Muscle of leg (tissue), 11 donors: ENCODE results near the gene OPRL1. TPM values are rescaled to one million over a fixed set of nuclear protein-coding genes. Genes with fewer than 3 reads are reported as not detected.

Experiments used
- DNase-seq: peaks from one replicate; pipeline ENCODE4 v3.0.0; 2013
- H3K27ac ChIP-seq: one replicate; pipeline ENCODE4 v1.5.1; 2013; ENCODE audit warnings: mild to moderate bottlenecking, low read length, control low read depth
- H3K27me3 ChIP-seq: one replicate; pipeline ENCODE4 v1.6.1; 2013; ENCODE audit warnings: low read length; ENCODE audit not compliant: control insufficient read depth, insufficient read depth
- H3K36me3 ChIP-seq: one replicate; pipeline ENCODE4 v1.6.1; 2013; ENCODE audit warnings: low read length; ENCODE audit not compliant: control insufficient read depth, insufficient read depth
- H3K4me1 ChIP-seq: one replicate; pipeline ENCODE4 v1.6.1; 2013; ENCODE audit warnings: low read length; ENCODE audit not compliant: control insufficient read depth, insufficient read depth
- H3K4me3 ChIP-seq: one replicate; pipeline ENCODE4 v1.5.1; 2013; ENCODE audit warnings: low read length, control low read depth
- H3K9me3 ChIP-seq: replicated peaks from 2 replicates; pipeline ENCODE4 v1.6.1; 2013; ENCODE audit warnings: low read depth, low read length; ENCODE audit not compliant: control insufficient read depth
- WGBS: methylation state at CpG from one replicate; pipeline ENCODE4 v1.1.5; 2013; ENCODE audit warnings: missing lambda C conversion rate; ENCODE audit not compliant: insufficient coverage; 5-methylcytosine and 5-hydroxymethylcytosine counted together
- polyA plus RNA-seq, 8 donors: library from polyadenylated mRNA; unstranded; fragments of 120-200 nt; gene quantifications; one replicate each; pipeline versions ENCODE4 v1.2.1 to v1.2.3, GENCODE V29; 2013; ENCODE audit warnings: inconsistent platforms in 1 of 8, low replicate concordance in 1 of 8; ENCODE audit not compliant: insufficient read length in 8 of 8, insufficient read depth in 1 of 8
- total RNA-seq: library from RNA; stranded (reverse); fragments of 120-200 nt; gene quantifications from one replicate; pipeline ENCODE4 v1.2.4, GENCODE V29; 2013

Gene OPRL1
- total and polyA plus RNA-seq, 9 donors: 0.93 to 1.4 (median 1.3) TPM

DNA sequence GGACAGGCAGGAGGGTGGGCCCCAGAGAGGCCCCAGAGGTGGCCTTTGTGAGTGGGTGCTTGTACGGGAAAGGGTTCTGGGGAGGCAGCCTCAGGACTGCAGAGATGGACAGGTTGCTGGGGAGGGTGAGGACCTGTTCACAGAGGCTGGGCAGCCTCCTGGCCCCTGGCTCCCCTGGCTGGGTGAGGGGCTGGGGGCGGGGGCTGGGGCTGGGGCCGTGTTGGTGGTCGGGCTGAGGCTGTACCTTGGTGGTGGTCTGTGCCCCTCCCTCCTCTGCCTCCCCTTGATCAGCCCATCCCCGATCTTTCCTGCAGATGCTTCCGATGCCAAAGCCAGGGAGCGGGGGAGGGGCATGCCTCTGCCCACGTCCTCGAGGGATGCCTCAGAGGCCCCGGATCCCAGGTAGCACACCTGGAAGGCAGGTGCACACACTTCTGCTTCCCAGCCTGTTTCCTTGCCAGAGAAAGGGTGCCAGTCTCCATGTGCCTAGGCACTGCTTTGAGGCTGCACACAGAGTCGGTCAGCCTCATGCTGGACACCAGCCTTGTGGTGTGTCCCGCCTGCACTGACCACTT is 12.1 kb upstream of the OPRL1 start:
- DNase-seq: no peak
- H3K27me3 ChIP-seq: no peaks in the 10 kb centered on the region
- peaks cover 36% of the 10 kb centered on the region for H3K36me3 ChIP-seq
- no peaks in the 10 kb centered on the region for H3K9me3 ChIP-seq
- peaks cover 20% of the 10 kb centered on the region for H3K4me1 ChIP-seq
- no peak overlapping the region for H3K27ac ChIP-seq
- no peak overlapping the region for H3K4me3 ChIP-seq
- WGBS: 64% methylated on average over 9 of the region's 12 CpGs

- Histone ChIP-seq H3K4me3 (no peak overlapping the region), H3K27me3 (no peaks in the 10 kb centered on the region), H3K4me1 (peaks cover 19% of the 10 kb centered on the region), H3K9me3 (no peaks in the 10 kb centered on the region), H3K36me3 (peaks cover 41% of the 10 kb centered on the region), H3K27ac (no peak overlapping the region)
- DNase-seq: no peak
- 72% methylated on average over 5 of the region's 12 CpGs for WGBS
Observed at GRCh38 chr20:64068386-64069208, 11.3 kb upstream of the OPRL1 start.

GRCh38 chr20:64069209-64069613 is 10.7 kb upstream of the OPRL1 start:
- H3K36me3 ChIP-seq: peaks cover 44% of the 10 kb centered on the region
- H3K4me3 ChIP-seq: no peak overlapping the region
- no peak for DNase-seq
- H3K27me3 ChIP-seq: no peaks in the 10 kb centered on the region
- peaks cover 13% of the 10 kb centered on the region for H3K4me1 ChIP-seq
- H3K9me3 ChIP-seq: no peaks in the 10 kb centered on the region
- H3K27ac ChIP-seq: no peak overlapping the region
- 90% methylated on average over 20 of the region's 20 CpGs for WGBS

DNA sequence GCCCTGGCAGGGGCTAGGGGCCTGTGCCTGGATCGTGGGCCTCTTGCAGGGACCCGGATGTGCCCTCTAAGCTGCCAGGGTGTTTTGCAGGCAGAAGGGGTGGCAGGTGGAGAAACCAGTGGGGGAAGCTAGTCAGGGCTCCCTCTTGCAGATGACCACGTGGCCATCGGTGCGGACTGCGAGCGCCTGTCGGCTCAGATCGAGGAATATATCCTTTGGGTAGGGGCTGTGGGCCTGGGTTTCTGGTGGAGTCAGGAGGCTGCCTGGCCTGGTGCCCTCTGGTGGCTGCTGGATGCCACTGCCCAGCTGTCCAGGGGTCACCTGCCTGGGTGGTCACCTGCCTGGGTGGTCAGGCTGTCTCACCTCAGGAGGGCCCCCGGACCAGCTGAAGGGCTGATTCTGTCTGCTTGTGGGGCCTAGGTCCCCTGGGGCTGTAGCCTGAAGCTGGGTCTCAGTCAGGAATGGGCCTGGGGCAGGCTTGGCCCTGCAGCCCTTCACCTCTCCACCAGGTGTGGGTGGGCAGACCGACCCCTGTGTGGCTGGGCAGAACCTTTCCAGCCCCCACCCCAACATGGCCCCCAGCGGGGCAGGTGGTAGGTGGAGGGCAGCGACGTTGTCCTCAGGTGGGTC is 10.2 kb upstream of the OPRL1 start:
- DNase-seq: no peak
- Histone ChIP-seq H3K4me1 (peaks cover 8% of the 10 kb centered on the region), H3K4me3 (no peak overlapping the region), H3K27ac (no peak overlapping the region), H3K36me3 (peaks cover 44% of the 10 kb centered on the region), H3K9me3 (no peaks in the 10 kb centered on the region), H3K27me3 (no peaks in the 10 kb centered on the region)
- WGBS: 73% methylated on average over 5 of the region's 14 CpGs

GRCh38 chr20:64070244-64070993 is 9.5 kb upstream of the OPRL1 start:
- Histone ChIP-seq H3K27me3 (no peaks in the 10 kb centered on the region), H3K36me3 (peaks cover 44% of the 10 kb centered on the region), H3K27ac (no peak overlapping the region), H3K4me1 (peaks cover 2% of the 10 kb centered on the region), H3K9me3 (no peaks in the 10 kb centered on the region), H3K4me3 (no peak overlapping the region)
- no peak for DNase-seq
- 88% methylated on average over 27 of the region's 31 CpGs for WGBS

GRCh38 chr20:64071341-64072332 is 8.2 kb upstream of the OPRL1 start:
- no peaks in the 10 kb centered on the region for H3K9me3 ChIP-seq
- no peaks in the 10 kb centered on the region for H3K27me3 ChIP-seq
- 82% methylated on average over 29 of the region's 30 CpGs for WGBS
- DNase-seq: no peak
- H3K36me3 ChIP-seq: peaks cover 44% of the 10 kb centered on the region
- peaks cover 2% of the 10 kb centered on the region for H3K4me1 ChIP-seq
- H3K4me3 ChIP-seq: no peak overlapping the region
- H3K27ac ChIP-seq: no peak overlapping the region

DNA sequence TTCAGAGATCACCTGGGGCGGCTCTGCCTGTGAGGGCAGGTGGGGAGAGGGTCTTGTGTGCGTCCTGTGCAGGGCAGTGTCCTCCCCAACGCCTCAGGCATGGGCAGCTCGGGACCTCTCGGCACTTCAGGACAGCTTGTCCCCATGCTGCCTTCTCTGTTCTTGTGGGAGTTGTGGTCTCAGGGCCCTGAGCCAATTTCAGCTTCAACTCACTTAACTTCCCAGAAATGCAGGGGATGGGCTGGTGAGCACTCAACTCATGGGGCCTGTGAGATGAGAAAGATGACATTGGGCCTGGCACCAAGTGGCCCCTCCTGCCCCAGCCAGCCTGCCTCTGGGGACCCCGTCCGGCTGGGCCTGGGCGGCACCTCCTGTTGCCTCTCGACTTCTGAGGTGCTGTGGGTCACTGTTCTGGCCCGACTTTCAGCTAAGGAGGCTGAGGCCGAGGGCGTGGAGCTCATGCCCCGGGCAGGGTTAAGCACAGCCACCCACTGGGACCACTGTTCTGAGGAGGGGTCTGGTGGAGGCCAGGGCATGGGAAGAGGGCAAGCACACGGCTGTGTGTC is 7.3 kb upstream of the OPRL1 start:
- H3K27me3 ChIP-seq: no peaks in the 10 kb centered on the region

DNA sequence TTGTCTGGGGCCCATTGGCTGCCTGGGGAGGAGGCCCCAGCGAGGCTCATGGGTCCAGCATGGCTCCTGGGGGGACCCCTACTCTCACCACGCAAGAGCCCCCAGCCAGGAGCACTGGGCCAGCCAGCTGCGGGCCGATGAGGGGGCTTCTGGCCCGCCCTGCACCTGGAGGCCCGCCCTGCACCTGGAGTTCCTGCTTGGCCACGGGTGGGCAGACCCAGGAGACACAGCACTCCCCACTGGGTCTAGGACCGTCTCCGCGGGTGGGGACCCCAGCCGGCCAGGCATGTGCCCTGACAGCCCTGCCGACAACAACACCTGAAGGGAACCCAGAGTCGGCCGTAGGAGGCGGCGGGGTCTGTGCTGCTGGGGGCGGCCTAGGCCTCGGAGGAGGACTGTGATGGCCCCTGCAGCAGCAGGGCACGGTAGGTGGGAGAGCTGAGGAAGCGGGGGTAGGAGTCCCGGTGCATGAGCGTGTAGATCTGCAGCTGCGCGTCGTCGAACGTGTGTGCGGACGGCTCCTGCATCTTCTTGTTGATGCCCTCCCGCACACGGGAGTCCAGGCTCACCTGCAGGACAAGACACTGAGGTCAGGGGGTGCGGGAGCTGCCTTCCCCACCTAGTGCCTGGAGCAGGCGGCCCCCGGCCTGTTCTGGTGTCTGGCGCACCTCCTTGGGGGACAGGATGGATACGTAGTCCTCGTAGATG is 6.3 kb upstream of the OPRL1 start:
- H3K27me3 ChIP-seq: no peaks in the 10 kb centered on the region
- peaks cover 40% of the 10 kb centered on the region for H3K36me3 ChIP-seq
- H3K4me1 ChIP-seq: peaks cover 10% of the 10 kb centered on the region
- no peaks in the 10 kb centered on the region for H3K9me3 ChIP-seq
- WGBS: 84% methylated on average over 33 of the region's 37 CpGs
- no peak for DNase-seq
- no peak overlapping the region for H3K4me3 ChIP-seq
- no peak overlapping the region for H3K27ac ChIP-seq

More for the DNA sequence above, 7.3 kb upstream of the OPRL1 start:
- H3K36me3 ChIP-seq: peaks cover 44% of the 10 kb centered on the region
- peaks cover 2% of the 10 kb centered on the region for H3K4me1 ChIP-seq
- 77% methylated on average over 10 of the region's 14 CpGs for WGBS
- no peak overlapping the region for H3K4me3 ChIP-seq
- DNase-seq: no peak
- no peaks in the 10 kb centered on the region for H3K9me3 ChIP-seq
- H3K27ac ChIP-seq: no peak overlapping the region
